T-cell (primary cell): ENCODE results near the gene SDK1. TPM values are rescaled to one million over a fixed set of nuclear protein-coding genes. Genes with fewer than 3 reads are reported as not detected.

Source experiments
- ATAC-seq, 4 experiments: fragments of 200-7000 bp in 3 of 4; fragments of 150-1000 bp in 1 of 4; cut with Tn5 transposase; replicated peaks in 1 of 4; 1 replicate in 3 of 4; 2 replicates in 1 of 4; pipeline ENCODE4 v1.10.0; 2021; ENCODE audit warnings: moderate library complexity in 3 of 4, mild to moderate bottlenecking in 2 of 4, moderate number of reproducible peaks in 1 of 4
- CTCF ChIA-PET, 2 donors: fragments of 300-600 bp; sonication (Branson Sonifier 250); formaldehyde crosslinking; loops; one replicate each; lab custom pipeline; 2022; ENCODE audit warnings: antibody characterized with exemption in 2 of 2; lab: Charles Lee
- POLR2A ChIA-PET, 2 donors: fragments of 300-600 bp; sonication (Branson Sonifier 250); formaldehyde crosslinking; loops; one replicate each; lab custom pipeline; 2022; ENCODE audit warnings: antibody characterized with exemption in 2 of 2; lab: Charles Lee
- DNase-seq, 35 experiments: peaks; one replicate each; pipeline versions ENCODE4 v3.0.0 to v3.0.0-alpha.2; 2013 to 2023
- H3K27ac ChIP-seq: one replicate; pipeline ENCODE4 v1.5.1; 2013; ENCODE audit warnings: low read length
- H3K27me3 ChIP-seq, 2 experiments: replicated peaks in 1 of 2; 1 replicate in 1 of 2; 2 replicates in 1 of 2; pipeline versions ENCODE4 v1.6.1 to v1.7.0; 2013; ENCODE audit warnings: low read length in 1 of 2, mixed read lengths in 1 of 2; ENCODE audit not compliant: control insufficient read depth in 2 of 2, insufficient read depth in 2 of 2; ENCODE audit errors: extremely low read depth in 1 of 2
- H3K36me3 ChIP-seq, 2 donors: 1 replicate in 1 of 2; 2 replicates in 1 of 2; pipeline versions ENCODE4 v1.6.1 to v1.7.0; 2013; ENCODE audit warnings: low read length in 1 of 2; ENCODE audit not compliant: control insufficient read depth in 2 of 2, insufficient read depth in 1 of 2; ENCODE audit errors: extremely low read depth in 1 of 2
- H3K4me1 ChIP-seq, 2 experiments: 1 replicate in 1 of 2; 2 replicates in 1 of 2; pipeline versions ENCODE4 v1.6.1 to v1.7.0; 2013; ENCODE audit warnings: low read length in 2 of 2, mixed read lengths in 1 of 2; ENCODE audit not compliant: insufficient read depth in 2 of 2, control insufficient read depth in 1 of 2; ENCODE audit errors: extremely low read depth in 1 of 2
- H3K4me3 ChIP-seq, 2 donors: 1 replicate in 1 of 2; 2 replicates in 1 of 2; pipeline versions ENCODE4 v1.5.1 to v1.7.0; 2013; ENCODE audit warnings: mild to moderate bottlenecking in 2 of 2, low read length in 1 of 2, moderate library complexity in 1 of 2; ENCODE audit not compliant: control insufficient read depth in 1 of 2; ENCODE audit errors: extremely low read depth in 1 of 2
- H3K9me3 ChIP-seq: 2 replicates; pipeline ENCODE4 v1.7.0; 2013
- H3K27ac Mint-ChIP-seq, 2 donors: one replicate each; pipeline ENCODE4 v1.8.0; 2020 to 2021; ENCODE audit warnings: mild to moderate bottlenecking in 2 of 2, mixed read lengths in 2 of 2
- H3K27me3 Mint-ChIP-seq, 2 donors: one replicate each; pipeline ENCODE4 v1.8.0; 2021 to 2022; ENCODE audit warnings: mixed read lengths in 2 of 2
- H3K36me3 Mint-ChIP-seq: one replicate; pipeline ENCODE4 v1.8.0; 2021; ENCODE audit warnings: mixed read lengths
- H3K4me1 Mint-ChIP-seq, 3 donors: one replicate each; pipeline ENCODE4 v1.8.0; 2020 to 2022; ENCODE audit warnings: mixed read lengths in 3 of 3, mild to moderate bottlenecking in 1 of 3
- H3K4me3 Mint-ChIP-seq, 3 donors: one replicate each; pipeline ENCODE4 v1.8.0; 2020 to 2022; ENCODE audit warnings: mild to moderate bottlenecking in 3 of 3, mixed read lengths in 3 of 3, moderate library complexity in 3 of 3
- H3K9me3 Mint-ChIP-seq, 3 donors: one replicate each; pipeline ENCODE4 v1.8.0; 2020 to 2022; ENCODE audit warnings: mixed read lengths in 3 of 3
- WGBS: methylation state at CpG from one replicate; pipeline ENCODE4 v1.1.5; 2013; ENCODE audit warnings: missing lambda C conversion rate; ENCODE audit not compliant: insufficient coverage; 5-methylcytosine and 5-hydroxymethylcytosine counted together
- total RNA-seq, 35 experiments: library from RNA in 6 of 35; stranded (reverse) in 6 of 35; fragments of 120-200 nt in 1 of 35; gene quantifications; one replicate each; pipeline versions ENCODE4 v1.2.1 to v1.2.4 and lab custom pipeline; 2013 to 2026

Gene SDK1
- total RNA-seq, 5 donors from 2014 or later (not counting 1 experiment from before 2014, with no cell fraction given): 0.47 to 1.7 (median 0.63) TPM

GRCh38 chr7:4123823-4124222 is 822.8 kb downstream of the SDK1 start:
- H3K27me3 ChIP-seq: peaks cover 0 to 7% of the 10 kb centered on the region in 2 experiments
- no peaks in the 10 kb centered on the region for H3K36me3 ChIP-seq
- H3K4me1 ChIP-seq: no peaks in the 10 kb centered on the region
- no peak overlapping the region for H3K4me3 ChIP-seq
- Mint-ChIP-seq H3K27me3 (peaks cover 13 to 22% of the 10 kb centered on the region in 2 donors), H3K36me3 (no peaks in the 10 kb centered on the region), H3K4me3 (no peak overlapping the region), H3K27ac (no peak overlapping the region), H3K9me3 (peaks cover 7 to 25% (median 14%) of the 10 kb centered on the region in 3 donors), H3K4me1 (no peaks in the 10 kb centered on the region)
- ATAC-seq: no peak
- no peak overlapping the region for H3K27ac ChIP-seq
- CTCF ChIA-PET: no interaction called here
- H3K9me3 ChIP-seq: no peaks in the 10 kb centered on the region
- POLR2A ChIA-PET: no interaction called here
- WGBS: 17% methylated on average over 7 of the region's 8 CpGs
- no peak for DNase-seq

GRCh38 chr7:4124556-4125477 is 823.8 kb downstream of the SDK1 start:
- no peaks in the 10 kb centered on the region for H3K4me1 Mint-ChIP-seq

GRCh38 chr7:4127909-4128560 is 827.0 kb downstream of the SDK1 start:
- WGBS: 78% methylated on average over 16 of the region's 21 CpGs
- H3K27me3 ChIP-seq: peaks cover 0 to 7% of the 10 kb centered on the region in 2 experiments
- H3K36me3 Mint-ChIP-seq: no peaks in the 10 kb centered on the region
- H3K4me1 ChIP-seq: no peaks in the 10 kb centered on the region
- H3K9me3 Mint-ChIP-seq: peaks cover 0 to 7% (median 0%) of the 10 kb centered on the region in 3 donors
- DNase-seq (no peak), ATAC-seq (no peak)
- no peak overlapping the region for H3K4me3 Mint-ChIP-seq
- H3K4me1 Mint-ChIP-seq: no peaks in the 10 kb centered on the region
- no peaks in the 10 kb centered on the region for H3K36me3 ChIP-seq
- H3K27me3 Mint-ChIP-seq: peaks cover 13 to 19% of the 10 kb centered on the region in 2 donors
- no peak overlapping the region for H3K27ac ChIP-seq
- CTCF ChIA-PET: no interaction called here
- no peak overlapping the region for H3K27ac Mint-ChIP-seq
- H3K9me3 ChIP-seq: no peaks in the 10 kb centered on the region
- POLR2A ChIA-PET: no interaction called here
- H3K4me3 ChIP-seq: no peak overlapping the region

More at GRCh38 chr7:4124556-4125477, 823.8 kb downstream of the SDK1 start:
- Histone ChIP-seq H3K9me3 (no peaks in the 10 kb centered on the region), H3K4me3 (no peak overlapping the region), H3K36me3 (no peaks in the 10 kb centered on the region), H3K27ac (no peak overlapping the region), H3K4me1 (no peaks in the 10 kb centered on the region), H3K27me3 (peaks cover 0 to 7% of the 10 kb centered on the region in 2 experiments)
- no peak overlapping the region for H3K4me3 Mint-ChIP-seq
- no peak for ATAC-seq
- H3K27ac Mint-ChIP-seq: no peak overlapping the region
- POLR2A ChIA-PET: no interaction called here
- WGBS: 77% methylated on average over 3 of the region's 5 CpGs
- no peak for DNase-seq
- CTCF ChIA-PET: no interaction called here
- peaks cover 13 to 22% of the 10 kb centered on the region in 2 donors for H3K27me3 Mint-ChIP-seq
- H3K36me3 Mint-ChIP-seq: no peaks in the 10 kb centered on the region
- H3K9me3 Mint-ChIP-seq: peaks cover 7 to 20% (median 11%) of the 10 kb centered on the region in 3 donors

GRCh38 chr7:4129481-4130122 is 828.5 kb downstream of the SDK1 start:
- Mint-ChIP-seq H3K27me3 (peaks cover 9 to 13% of the 10 kb centered on the region in 2 donors), H3K9me3 (peaks cover 0 to 7% (median 0%) of the 10 kb centered on the region in 3 donors), H3K4me1 (no peaks in the 10 kb centered on the region), H3K36me3 (no peaks in the 10 kb centered on the region), H3K4me3 (no peak overlapping the region), H3K27ac (no peak overlapping the region)
- H3K27me3 ChIP-seq: no peaks in the 10 kb centered on the region
- DNase-seq: no peak
- ChIA-PET CTCF (no interaction called here), POLR2A (no interaction called here)
- H3K9me3 ChIP-seq: no peaks in the 10 kb centered on the region
- no peak overlapping the region for H3K27ac ChIP-seq
- no peak for ATAC-seq
- no peaks in the 10 kb centered on the region for H3K36me3 ChIP-seq
- no peak overlapping the region for H3K4me3 ChIP-seq
- 88% methylated on average over 28 of the region's 29 CpGs for WGBS
- no peaks in the 10 kb centered on the region for H3K4me1 ChIP-seq

- Histone ChIP-seq H3K36me3 (no peaks in the 10 kb centered on the region), H3K9me3 (no peaks in the 10 kb centered on the region), H3K27ac (no peak overlapping the region), H3K27me3 (no peaks in the 10 kb centered on the region), H3K4me1 (no peaks in the 10 kb centered on the region), H3K4me3 (no peak overlapping the region)
- DNase-seq (no peak), ATAC-seq (no peak)
- no peaks in the 10 kb centered on the region for H3K36me3 Mint-ChIP-seq
- ChIA-PET CTCF (no interaction called here), POLR2A (no interaction called here)
- no peak overlapping the region for H3K27ac Mint-ChIP-seq
- WGBS: 89% methylated on average over 6 of the region's 7 CpGs
- peaks cover 0 to 3% of the 10 kb centered on the region in 2 donors for H3K27me3 Mint-ChIP-seq
- no peaks in the 10 kb centered on the region for H3K4me1 Mint-ChIP-seq
- no peaks in the 10 kb centered on the region for H3K9me3 Mint-ChIP-seq
- H3K4me3 Mint-ChIP-seq: no peak overlapping the region
Observed at GRCh38 chr7:4131063-4131462, 830.0 kb downstream of the SDK1 start.

GRCh38 chr7:4132221-4132620 is 831.2 kb downstream of the SDK1 start:
- WGBS: 78% methylated on average over 12 of the region's 14 CpGs
- H3K27ac Mint-ChIP-seq: no peak overlapping the region
- ChIA-PET POLR2A (no interaction called here), CTCF (no interaction called here)
- H3K27me3 ChIP-seq: peaks cover 0 to 4% of the 10 kb centered on the region in 2 experiments
- no peak overlapping the region for H3K27ac ChIP-seq
- no peaks in the 10 kb centered on the region for H3K9me3 ChIP-seq
- no peaks in the 10 kb centered on the region for H3K36me3 Mint-ChIP-seq
- H3K9me3 Mint-ChIP-seq: no peaks in the 10 kb centered on the region
- H3K4me1 ChIP-seq: no peaks in the 10 kb centered on the region
- H3K27me3 Mint-ChIP-seq: peaks cover 0 to 2% of the 10 kb centered on the region in 2 donors
- no peak overlapping the region for H3K4me3 Mint-ChIP-seq
- no peak for DNase-seq
- no peaks in the 10 kb centered on the region for H3K4me1 Mint-ChIP-seq
- ATAC-seq: no peak
- H3K4me3 ChIP-seq: no peak overlapping the region
- no peaks in the 10 kb centered on the region for H3K36me3 ChIP-seq
